CD4-positive, alpha-beta T cell (primary cell): ENCODE data around the gene KIDINS220. TPM values are rescaled to one million over a fixed set of nuclear protein-coding genes. Genes with fewer than 3 reads are reported as not detected.

Experiments
- ATAC-seq: fragments of 200-7000 bp; cut with Tn5 transposase; one replicate; pipeline ENCODE4 v1.10.0; 2022; ENCODE audit warnings: mild to moderate bottlenecking; ENCODE audit not compliant: poor library complexity
- CTCF ChIA-PET: fragments of 350-600 bp; sonication (Branson Sonifier 250); formaldehyde crosslinking; loops from one replicate; lab custom pipeline; 2021; ENCODE audit warnings: antibody characterized with exemption, inconsistent platforms; lab: Charles Lee
- POLR2A ChIA-PET: fragments of 350-600 bp; sonication (Branson Sonifier 250); formaldehyde crosslinking; loops from one replicate; lab custom pipeline; 2021; ENCODE audit warnings: antibody characterized with exemption, inconsistent platforms; lab: Charles Lee
- DNase-seq, 14 experiments: peaks; one replicate each; pipeline ENCODE4 v3.0.0-alpha.2; 2013 to 2020; ENCODE audit warnings: mixed read lengths in 2 of 14
- H3K27ac ChIP-seq, 2 donors: one replicate each; pipeline versions ENCODE4 v1.5.1 to v1.7.0; 2013; ENCODE audit warnings: low read length in 2 of 2, low read depth in 1 of 2, mild to moderate bottlenecking in 1 of 2
- H3K27me3 ChIP-seq, 2 experiments: 1 replicate in 1 of 2; 2 replicates in 1 of 2; pipeline versions ENCODE4 v1.6.1 to v1.7.0; 2013; ENCODE audit warnings: low read length in 2 of 2, control low read depth in 1 of 2, mild to moderate bottlenecking in 1 of 2, moderate library complexity in 1 of 2; ENCODE audit not compliant: insufficient read depth in 2 of 2, control insufficient read depth in 1 of 2
- H3K36me3 ChIP-seq: one replicate; pipeline ENCODE4 v1.6.1; 2013; ENCODE audit warnings: low read length, control low read depth; ENCODE audit not compliant: insufficient read depth
- H3K4me1 ChIP-seq: one replicate; pipeline ENCODE4 v1.6.1; 2013; ENCODE audit warnings: low read length, control low read depth; ENCODE audit not compliant: insufficient read depth
- H3K4me3 ChIP-seq: one replicate; pipeline ENCODE4 v1.5.1; 2013; ENCODE audit warnings: mild to moderate bottlenecking, low read length, moderate library complexity
- H3K9me3 ChIP-seq, 2 experiments: 1 replicate in 1 of 2; 2 replicates in 1 of 2; pipeline versions ENCODE4 v1.6.1 to v1.7.0; 2013; ENCODE audit warnings: low read length in 2 of 2, mild to moderate bottlenecking in 2 of 2, control low read depth in 1 of 2, moderate library complexity in 1 of 2; ENCODE audit not compliant: control insufficient read depth in 1 of 2, insufficient read depth in 1 of 2
- H3K27ac Mint-ChIP-seq: one replicate; pipeline ENCODE4 v1.8.0; 2020; ENCODE audit warnings: mixed read lengths
- H3K27me3 Mint-ChIP-seq: one replicate; pipeline ENCODE4 v1.8.0; 2021; ENCODE audit warnings: mixed read lengths
- H3K36me3 Mint-ChIP-seq: one replicate; pipeline ENCODE4 v1.8.0; 2021; ENCODE audit warnings: low read depth, mixed read lengths
- H3K4me1 Mint-ChIP-seq: one replicate; pipeline ENCODE4 v1.8.0; 2021; ENCODE audit warnings: low read depth, mixed read lengths
- H3K4me3 Mint-ChIP-seq: one replicate; pipeline ENCODE4 v1.8.0; 2020; ENCODE audit warnings: mild to moderate bottlenecking, mixed read lengths
- H3K9me3 Mint-ChIP-seq: one replicate; pipeline ENCODE4 v1.8.0; 2020; ENCODE audit warnings: mixed read lengths
- CTCF ChIP-seq: fragments of 200-600 bp; IDR thresholded peaks from one replicate; pipeline ENCODE4 v1.8.0; 2022; ENCODE audit warnings: antibody characterized with exemption, mild to moderate bottlenecking
- intact Hi-C, 2 experiments: fragments of 100-400 bp; cut with DNase I in 1 of 2; cut with micrococcal nuclease in 1 of 2; formaldehyde crosslinking; loops; one replicate each; pipeline versions ENCODE4 v1.15.1 to v1.9.0; 2023 to 2025; cut with DNase I, micrococcal nuclease
- total RNA-seq, 174 experiments: library from RNA in 2 of 174; stranded (reverse) in 2 of 174; gene quantifications; one replicate each; pipeline ENCODE4 v1.2.3 and lab custom pipeline; 2021 to 2026

The KIDINS220 gene
- total RNA-seq, 2 experiments from 2014 or later: 29.3 to 31.4 TPM

- Mint-ChIP-seq H3K9me3 (peaks cover 4% of the 10 kb centered on the region), H3K27me3 (no peaks in the 10 kb centered on the region), H3K27ac (no peak overlapping the region), H3K4me3 (no peak overlapping the region), H3K4me1 (no peaks in the 10 kb centered on the region), H3K36me3 (peaks cover 73% of the 10 kb centered on the region)
- DNase-seq (no peak), ATAC-seq (no peak)
- intact Hi-C loops: no loop called here
- no peak for TF ChIP-seq CTCF
- H3K36me3 ChIP-seq: peaks cover 34% of the 10 kb centered on the region
- no peaks in the 10 kb centered on the region for H3K9me3 ChIP-seq
- no peak overlapping the region for H3K4me3 ChIP-seq
- H3K27me3 ChIP-seq: no peaks in the 10 kb centered on the region
- H3K4me1 ChIP-seq: no peaks in the 10 kb centered on the region
- ChIA-PET POLR2A (no interaction called here), CTCF (no interaction called here)
- no peak overlapping the region for H3K27ac ChIP-seq
Measured at GRCh38 chr2:8754106-8754776, 83.2 kb downstream of the KIDINS220 start.

GRCh38 chr2:8753609-8754008 lies 83.8 kb downstream of the KIDINS220 start:
- H3K27me3 Mint-ChIP-seq: no peaks in the 10 kb centered on the region
- no peak overlapping the region for H3K4me3 ChIP-seq
- H3K4me1 Mint-ChIP-seq: no peaks in the 10 kb centered on the region
- no peak overlapping the region for H3K27ac ChIP-seq
- no peak overlapping the region for H3K27ac Mint-ChIP-seq
- no peak for TF ChIP-seq CTCF
- no peak for ATAC-seq
- no peaks in the 10 kb centered on the region for H3K27me3 ChIP-seq
- ChIA-PET POLR2A (no interaction called here), CTCF (no interaction called here)
- H3K4me1 ChIP-seq: no peaks in the 10 kb centered on the region
- H3K9me3 Mint-ChIP-seq: peaks cover 4% of the 10 kb centered on the region
- H3K36me3 ChIP-seq: peaks cover 28% of the 10 kb centered on the region
- peaks cover 72% of the 10 kb centered on the region for H3K36me3 Mint-ChIP-seq
- no peak overlapping the region for H3K4me3 Mint-ChIP-seq
- no peaks in the 10 kb centered on the region for H3K9me3 ChIP-seq
- DNase-seq: no peak
- intact Hi-C loops: no loop called here

- no peak overlapping the region for H3K4me3 Mint-ChIP-seq
- no peaks in the 10 kb centered on the region for H3K4me1 Mint-ChIP-seq
- H3K27me3 Mint-ChIP-seq: no peaks in the 10 kb centered on the region
- H3K4me1 ChIP-seq: no peaks in the 10 kb centered on the region
- H3K9me3 Mint-ChIP-seq: peaks cover 4% of the 10 kb centered on the region
- peaks cover 34% of the 10 kb centered on the region for H3K36me3 ChIP-seq
- intact Hi-C loops: no loop called here
- H3K36me3 Mint-ChIP-seq: peaks cover 72% of the 10 kb centered on the region
- no peaks in the 10 kb centered on the region for H3K27me3 ChIP-seq
- no peak overlapping the region for H3K27ac Mint-ChIP-seq
- TF ChIP-seq CTCF: no peak
- H3K4me3 ChIP-seq: no peak overlapping the region
- ATAC-seq (no peak), DNase-seq (no peak)
- H3K9me3 ChIP-seq: no peaks in the 10 kb centered on the region
- H3K27ac ChIP-seq: no peak overlapping the region
- CTCF ChIA-PET: no interaction called here
- POLR2A ChIA-PET: no interaction called here
Measured at GRCh38 chr2:8752385-8752784, 85.0 kb downstream of the KIDINS220 start.
